ENCODE data around the gene AQP1. TPM values are rescaled to one million over a fixed set of nuclear protein-coding genes. Genes with fewer than 3 reads are reported as not detected.

Gene AQP1
- polyA plus RNA-seq, 1 donor from 2014 or later = 3.2 TPM

DNA sequence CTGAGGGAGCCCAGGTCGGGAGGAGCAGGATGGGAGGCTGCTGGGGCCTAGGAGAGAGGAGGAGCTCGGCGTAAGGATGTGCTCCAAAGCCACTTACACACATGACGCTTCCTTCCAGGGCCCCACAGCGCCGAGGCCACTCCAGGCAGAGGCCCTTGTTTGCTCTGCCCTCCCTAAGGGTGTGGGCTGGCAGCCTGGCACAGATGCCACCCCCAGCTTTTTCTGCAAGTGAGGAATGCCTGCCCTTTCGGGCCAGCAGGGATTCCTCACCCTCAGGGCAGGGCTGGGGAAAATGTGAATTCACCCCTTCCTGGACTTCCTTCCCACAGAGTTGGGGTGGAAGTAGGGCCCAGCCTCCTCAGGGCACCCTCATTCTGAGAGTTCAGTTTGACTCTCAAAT is 5.6 kb upstream of the AQP1 start:
- H3K79me2 ChIP-seq (replicated peaks; ENCODE audit: insufficient read depth, low read length) = no peaks in the 10 kb centered on the region
- no peak overlapping the region for H3K4me3 ChIP-seq (ENCODE audit: low read length)
- H3K9me2 ChIP-seq (ENCODE audit: insufficient read depth, low read length) = no peaks in the 10 kb centered on the region
- no peaks in the 10 kb centered on the region for H3K27me3 ChIP-seq (ENCODE audit: insufficient read depth, low read depth, low read length)
- no peaks in the 10 kb centered on the region for H3K9me3 ChIP-seq (ENCODE audit: low read length)
- TF ChIP-seq SMC3 (conservative IDR thresholded peaks at IDR 0.05; ENCODE audit: poor library complexity) = no peak
- TF ChIP-seq, protein P1, sequence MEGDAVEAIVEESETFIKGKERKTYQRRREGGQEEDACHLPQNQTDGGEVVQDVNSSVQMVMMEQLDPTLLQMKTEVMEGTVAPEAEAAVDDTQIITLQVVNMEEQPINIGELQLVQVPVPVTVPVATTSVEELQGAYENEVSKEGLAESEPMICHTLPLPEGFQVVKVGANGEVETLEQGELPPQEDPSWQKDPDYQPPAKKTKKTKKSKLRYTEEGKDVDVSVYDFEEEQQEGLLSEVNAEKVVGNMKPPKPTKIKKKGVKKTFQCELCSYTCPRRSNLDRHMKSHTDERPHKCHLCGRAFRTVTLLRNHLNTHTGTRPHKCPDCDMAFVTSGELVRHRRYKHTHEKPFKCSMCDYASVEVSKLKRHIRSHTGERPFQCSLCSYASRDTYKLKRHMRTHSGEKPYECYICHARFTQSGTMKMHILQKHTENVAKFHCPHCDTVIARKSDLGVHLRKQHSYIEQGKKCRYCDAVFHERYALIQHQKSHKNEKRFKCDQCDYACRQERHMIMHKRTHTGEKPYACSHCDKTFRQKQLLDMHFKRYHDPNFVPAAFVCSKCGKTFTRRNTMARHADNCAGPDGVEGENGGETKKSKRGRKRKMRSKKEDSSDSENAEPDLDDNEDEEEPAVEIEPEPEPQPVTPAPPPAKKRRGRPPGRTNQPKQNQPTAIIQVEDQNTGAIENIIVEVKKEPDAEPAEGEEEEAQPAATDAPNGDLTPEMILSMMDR (IDR thresholded peaks at IDR 0.05; ENCODE audit: poor library complexity, severe bottlenecking) = no peak
- TF ChIP-seq, protein P2, sequence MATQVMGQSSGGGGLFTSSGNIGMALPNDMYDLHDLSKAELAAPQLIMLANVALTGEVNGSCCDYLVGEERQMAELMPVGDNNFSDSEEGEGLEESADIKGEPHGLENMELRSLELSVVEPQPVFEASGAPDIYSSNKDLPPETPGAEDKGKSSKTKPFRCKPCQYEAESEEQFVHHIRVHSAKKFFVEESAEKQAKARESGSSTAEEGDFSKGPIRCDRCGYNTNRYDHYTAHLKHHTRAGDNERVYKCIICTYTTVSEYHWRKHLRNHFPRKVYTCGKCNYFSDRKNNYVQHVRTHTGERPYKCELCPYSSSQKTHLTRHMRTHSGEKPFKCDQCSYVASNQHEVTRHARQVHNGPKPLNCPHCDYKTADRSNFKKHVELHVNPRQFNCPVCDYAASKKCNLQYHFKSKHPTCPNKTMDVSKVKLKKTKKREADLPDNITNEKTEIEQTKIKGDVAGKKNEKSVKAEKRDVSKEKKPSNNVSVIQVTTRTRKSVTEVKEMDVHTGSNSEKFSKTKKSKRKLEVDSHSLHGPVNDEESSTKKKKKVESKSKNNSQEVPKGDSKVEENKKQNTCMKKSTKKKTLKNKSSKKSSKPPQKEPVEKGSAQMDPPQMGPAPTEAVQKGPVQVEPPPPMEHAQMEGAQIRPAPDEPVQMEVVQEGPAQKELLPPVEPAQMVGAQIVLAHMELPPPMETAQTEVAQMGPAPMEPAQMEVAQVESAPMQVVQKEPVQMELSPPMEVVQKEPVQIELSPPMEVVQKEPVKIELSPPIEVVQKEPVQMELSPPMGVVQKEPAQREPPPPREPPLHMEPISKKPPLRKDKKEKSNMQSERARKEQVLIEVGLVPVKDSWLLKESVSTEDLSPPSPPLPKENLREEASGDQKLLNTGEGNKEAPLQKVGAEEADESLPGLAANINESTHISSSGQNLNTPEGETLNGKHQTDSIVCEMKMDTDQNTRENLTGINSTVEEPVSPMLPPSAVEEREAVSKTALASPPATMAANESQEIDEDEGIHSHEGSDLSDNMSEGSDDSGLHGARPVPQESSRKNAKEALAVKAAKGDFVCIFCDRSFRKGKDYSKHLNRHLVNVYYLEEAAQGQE (IDR thresholded peaks at IDR 0.05; ENCODE audit: borderline replicate concordance) = no peak
- TF ChIP-seq TAF1 (IDR thresholded peaks at IDR 0.05; ENCODE audit: low read depth) = no peak
- no peak for TF ChIP-seq MXI1 (conservative IDR thresholded peaks at IDR 0.05; ENCODE audit: poor library complexity, severe bottlenecking)
- TF ChIP-seq EZH2 (IDR thresholded peaks at IDR 0.05; ENCODE audit: borderline replicate concordance, insufficient read depth, low read length, poor library complexity, severe bottlenecking) = no peak
- no peak for TF ChIP-seq EP300 (conservative IDR thresholded peaks at IDR 0.05; ENCODE audit: poor library complexity, severe bottlenecking)
- TF ChIP-seq POLR2AphosphoS5 (IDR thresholded peaks at IDR 0.05) = no peak
- no peak for TF ChIP-seq RAD21 (conservative IDR thresholded peaks at IDR 0.05)
- no peaks in the 10 kb centered on the region for H3F3A ChIP-seq (ENCODE audit: insufficient read depth, low read length, poor library complexity, severe bottlenecking)
- H4K20me1 ChIP-seq (ENCODE audit: insufficient read depth) = no peaks in the 10 kb centered on the region
- no peak overlapping the region for H3K9ac ChIP-seq (ENCODE audit: low read length)
- no peak overlapping the region for H3K4me2 ChIP-seq (ENCODE audit: low read length)
- H2AFZ ChIP-seq (ENCODE audit: low read depth, low read length) = no peak overlapping the region
- H3K27ac ChIP-seq (ENCODE audit: low read length) = no peak overlapping the region
- H3K36me3 ChIP-seq (ENCODE audit: insufficient read depth, low read length) = no peaks in the 10 kb centered on the region

DNA sequence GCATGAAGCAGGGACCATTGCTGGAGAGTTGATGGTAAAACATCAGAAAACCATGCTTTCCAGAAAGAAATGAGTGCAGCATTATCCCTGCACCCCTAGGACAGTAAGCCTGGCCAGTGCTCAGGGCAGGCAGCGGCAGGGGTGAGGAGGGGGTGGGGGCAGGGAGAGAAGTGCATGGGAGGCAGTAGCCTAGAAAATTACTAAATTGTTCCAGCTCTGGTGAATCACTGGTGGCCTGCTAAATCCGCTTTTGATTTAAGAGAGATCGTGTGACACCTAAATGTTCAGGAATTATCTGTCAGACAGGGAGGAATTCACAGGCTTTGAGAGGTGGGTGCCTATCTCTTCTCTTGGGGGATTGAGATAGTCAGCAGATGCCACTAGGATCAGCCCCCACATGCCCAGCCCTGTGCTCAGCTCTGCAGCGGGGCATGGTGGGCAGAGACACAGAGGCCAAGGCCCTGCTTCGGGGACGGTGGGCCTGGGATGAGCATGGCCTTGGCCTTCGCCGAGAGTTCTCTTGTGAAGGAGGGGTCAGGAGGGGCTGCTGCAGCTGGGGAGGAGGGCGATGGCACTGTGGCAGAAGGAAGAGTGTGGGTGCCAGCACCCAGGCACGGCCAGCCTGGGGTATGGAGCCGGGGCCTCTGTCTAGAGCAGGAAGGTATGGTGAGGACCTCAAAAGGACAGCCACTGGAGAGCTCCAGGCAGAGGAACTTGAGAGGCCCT is 5.0 kb upstream of the AQP1 start:
- Histone ChIP-seq H3K27ac (ENCODE audit: low read length) (no peak overlapping the region), H3F3A (ENCODE audit: insufficient read depth, low read length, poor library complexity, severe bottlenecking) (no peaks in the 10 kb centered on the region), H2AFZ (ENCODE audit: low read depth, low read length) (no peak overlapping the region), H3K9ac (ENCODE audit: low read length) (no peak overlapping the region), H4K20me1 (ENCODE audit: insufficient read depth) (no peaks in the 10 kb centered on the region), H3K79me2 (replicated peaks; ENCODE audit: insufficient read depth, low read length) (no peaks in the 10 kb centered on the region), H3K9me2 (ENCODE audit: insufficient read depth, low read length) (no peaks in the 10 kb centered on the region), H3K4me3 (ENCODE audit: low read length) (no peak overlapping the region), H3K9me3 (ENCODE audit: low read length) (no peaks in the 10 kb centered on the region), H3K27me3 (ENCODE audit: insufficient read depth, low read depth, low read length) (no peaks in the 10 kb centered on the region), H3K4me2 (ENCODE audit: low read length) (no peak overlapping the region), H3K36me3 (ENCODE audit: insufficient read depth, low read length) (no peaks in the 10 kb centered on the region)
- TF ChIP-seq MXI1 (conservative IDR thresholded peaks at IDR 0.05; ENCODE audit: poor library complexity, severe bottlenecking) (no peak), RAD21 (conservative IDR thresholded peaks at IDR 0.05) (no peak)
